Measurements from ENCODE around the gene FEM1C. TPM values are rescaled to one million over a fixed set of nuclear protein-coding genes. Genes with fewer than 3 reads are reported as not detected.

Gene FEM1C
- total RNA-seq, 2 donors from 2014 or later, result 21.3 to 26.0 TPM

DNA sequence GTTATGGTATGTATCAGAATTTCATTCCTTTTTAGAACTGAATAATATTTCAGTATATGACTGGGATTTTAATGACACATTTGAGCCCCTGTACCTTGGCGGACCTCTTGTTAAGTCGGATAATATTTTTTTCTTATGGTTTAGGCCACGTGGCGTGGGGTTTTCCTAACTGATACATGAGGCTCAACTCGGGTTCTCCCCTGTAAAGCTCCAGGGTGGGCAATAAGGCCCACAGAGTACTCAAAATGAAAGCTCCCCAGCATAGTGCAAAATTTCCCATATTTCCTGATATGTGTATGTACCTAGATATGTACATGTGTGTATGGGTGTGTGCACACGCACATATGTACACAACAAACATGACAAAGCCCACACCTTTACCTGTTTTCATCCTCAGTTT, 33.2 kb upstream of the FEM1C start:
- no peaks in the 10 kb centered on the region for H3K27me3 ChIP-seq
- no peak overlapping the region for H3K4me3 ChIP-seq
- H3K36me3 ChIP-seq, result no peaks in the 10 kb centered on the region
- H3K27ac ChIP-seq, result no peak overlapping the region
- no peaks in the 10 kb centered on the region for H3K4me1 ChIP-seq
- TF ChIP-seq, protein P1, sequence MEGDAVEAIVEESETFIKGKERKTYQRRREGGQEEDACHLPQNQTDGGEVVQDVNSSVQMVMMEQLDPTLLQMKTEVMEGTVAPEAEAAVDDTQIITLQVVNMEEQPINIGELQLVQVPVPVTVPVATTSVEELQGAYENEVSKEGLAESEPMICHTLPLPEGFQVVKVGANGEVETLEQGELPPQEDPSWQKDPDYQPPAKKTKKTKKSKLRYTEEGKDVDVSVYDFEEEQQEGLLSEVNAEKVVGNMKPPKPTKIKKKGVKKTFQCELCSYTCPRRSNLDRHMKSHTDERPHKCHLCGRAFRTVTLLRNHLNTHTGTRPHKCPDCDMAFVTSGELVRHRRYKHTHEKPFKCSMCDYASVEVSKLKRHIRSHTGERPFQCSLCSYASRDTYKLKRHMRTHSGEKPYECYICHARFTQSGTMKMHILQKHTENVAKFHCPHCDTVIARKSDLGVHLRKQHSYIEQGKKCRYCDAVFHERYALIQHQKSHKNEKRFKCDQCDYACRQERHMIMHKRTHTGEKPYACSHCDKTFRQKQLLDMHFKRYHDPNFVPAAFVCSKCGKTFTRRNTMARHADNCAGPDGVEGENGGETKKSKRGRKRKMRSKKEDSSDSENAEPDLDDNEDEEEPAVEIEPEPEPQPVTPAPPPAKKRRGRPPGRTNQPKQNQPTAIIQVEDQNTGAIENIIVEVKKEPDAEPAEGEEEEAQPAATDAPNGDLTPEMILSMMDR (IDR thresholded peaks at IDR 0.05), result no peak
- no peaks in the 10 kb centered on the region for H3K9me3 ChIP-seq
- DNase-seq (ENCODE audit: low spot score), result no peak

DNA sequence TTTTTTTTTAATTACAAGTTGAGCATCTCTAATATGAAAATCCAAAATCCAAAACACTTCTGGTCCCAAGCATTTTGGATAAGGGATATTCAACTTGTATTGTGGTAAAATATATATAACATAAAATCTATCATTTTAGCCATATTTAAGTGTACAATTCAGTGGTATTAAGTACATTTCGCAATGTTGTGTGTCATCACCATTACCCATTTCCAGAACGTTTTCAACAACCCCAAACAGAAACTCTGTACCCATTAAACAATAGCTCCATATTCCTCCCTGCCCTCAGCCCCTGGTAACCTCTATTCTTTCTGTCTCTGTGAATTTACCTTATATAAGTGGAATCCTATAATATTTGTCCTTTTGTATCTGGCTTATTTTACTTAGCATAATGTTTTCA, 32.8 kb upstream of the FEM1C start:
- Histone ChIP-seq H3K4me1 (no peaks in the 10 kb centered on the region), H3K36me3 (no peaks in the 10 kb centered on the region), H3K9me3 (no peaks in the 10 kb centered on the region), H3K27me3 (no peaks in the 10 kb centered on the region), H3K27ac (no peak overlapping the region), H3K4me3 (no peak overlapping the region)
- no peak for DNase-seq (ENCODE audit: low spot score)
- TF ChIP-seq, protein P1 (IDR thresholded peaks at IDR 0.05), result no peak

DNA sequence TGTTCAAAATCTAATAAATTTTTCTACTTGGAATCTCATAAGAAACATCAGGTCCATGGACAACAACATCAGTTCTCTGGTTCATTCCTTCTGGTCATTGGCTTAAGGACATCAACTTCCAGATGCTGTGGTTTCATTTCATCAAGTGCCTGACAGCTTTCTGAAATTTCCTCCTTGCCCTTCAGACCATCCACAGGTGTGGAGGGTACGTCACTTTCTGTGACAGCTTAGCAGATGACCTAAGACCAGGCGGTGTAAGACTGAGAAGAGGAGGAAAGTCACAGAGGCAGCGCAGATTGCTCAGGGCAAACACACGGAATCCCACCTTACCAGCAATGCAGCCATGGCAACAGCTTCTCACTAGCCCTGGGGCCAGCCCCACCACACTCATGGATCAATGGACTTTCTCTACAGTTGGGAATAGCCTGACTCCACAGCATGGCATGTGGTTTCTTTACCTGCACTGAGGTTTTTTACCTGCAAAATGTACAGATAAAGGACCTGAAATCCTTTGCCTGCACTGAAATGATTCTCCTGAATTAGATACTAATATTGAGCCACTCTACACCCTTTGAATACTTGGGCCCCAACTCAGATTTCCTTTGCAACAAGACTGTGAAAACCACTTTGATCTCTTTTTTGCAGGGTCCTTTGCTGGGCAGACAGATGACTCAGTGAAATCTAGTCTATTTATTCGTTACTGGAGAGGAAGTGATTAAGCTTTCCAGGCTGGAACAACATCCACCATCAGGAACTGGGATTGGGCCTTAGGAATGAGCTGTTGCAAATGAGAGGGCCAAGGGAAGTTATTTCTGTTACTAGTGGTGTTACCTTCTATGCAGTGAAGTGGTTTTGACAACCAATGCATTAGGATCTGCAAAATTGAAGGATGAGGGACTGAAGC, 30.8 kb upstream of the FEM1C start:
- Histone ChIP-seq H3K4me3 (no peak overlapping the region), H3K27ac (no peak overlapping the region), H3K27me3 (no peaks in the 10 kb centered on the region), H3K9me3 (no peaks in the 10 kb centered on the region), H3K36me3 (no peaks in the 10 kb centered on the region), H3K4me1 (peaks cover 0 to 7% of the 10 kb centered on the region in 2 donors)
- DNase-seq (ENCODE audit: low spot score), result no peak
- TF ChIP-seq, protein P1 (IDR thresholded peaks at IDR 0.05), result no peak

DNA sequence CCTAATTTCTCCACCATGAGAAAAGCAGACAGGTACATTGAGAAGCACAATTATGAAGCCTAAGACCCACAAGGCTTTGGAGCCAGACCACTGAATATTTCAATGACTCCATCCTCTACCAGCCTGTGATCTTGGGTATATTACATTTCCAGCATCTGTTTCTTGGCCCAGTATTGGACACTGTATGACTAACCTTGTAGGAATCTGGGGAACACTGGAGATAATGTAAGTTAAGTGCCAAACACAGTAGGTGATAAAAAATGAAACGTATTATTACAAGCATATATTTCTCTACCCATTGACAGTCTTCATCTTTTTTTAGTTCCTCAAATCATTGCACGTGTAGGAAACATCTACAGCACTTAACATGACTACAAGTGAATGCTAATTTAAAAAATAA, 28.6 kb upstream of the FEM1C start:
- DNase-seq (ENCODE audit: low spot score), result no peak
- Histone ChIP-seq H3K4me3 (no peak overlapping the region), H3K27me3 (no peaks in the 10 kb centered on the region), H3K4me1 (peaks cover 0 to 7% of the 10 kb centered on the region in 2 donors), H3K36me3 (no peaks in the 10 kb centered on the region), H3K9me3 (no peaks in the 10 kb centered on the region), H3K27ac (no peak overlapping the region)
- TF ChIP-seq, protein P1 (IDR thresholded peaks at IDR 0.05), result no peak

DNA sequence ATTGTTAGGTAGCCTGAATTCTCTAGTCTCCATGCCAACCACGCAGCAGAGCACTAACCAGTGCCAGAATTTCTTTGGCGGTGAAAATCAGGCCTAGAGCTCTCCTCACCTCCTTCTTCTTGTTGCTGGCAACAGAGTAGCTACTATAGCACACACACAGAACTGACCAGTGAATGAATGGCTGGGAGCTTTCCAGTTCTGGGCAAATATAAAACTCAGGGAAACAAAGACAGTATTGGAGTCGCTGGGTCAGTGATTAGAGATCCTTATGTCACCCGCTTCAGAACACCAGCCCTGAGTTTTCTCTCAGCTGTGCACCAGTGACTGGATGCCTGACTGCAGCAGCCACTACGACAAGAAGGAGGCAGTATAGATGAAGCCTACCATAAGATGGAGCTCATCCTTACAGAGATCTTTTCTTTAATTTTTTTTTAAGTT, 26.9 kb upstream of the FEM1C start:
- Histone ChIP-seq H3K36me3 (no peaks in the 10 kb centered on the region), H3K9me3 (no peaks in the 10 kb centered on the region), H3K27ac (no peak overlapping the region), H3K4me3 (no peak overlapping the region), H3K27me3 (no peaks in the 10 kb centered on the region), H3K4me1 (peaks cover 0 to 7% of the 10 kb centered on the region in 2 donors)
- TF ChIP-seq, protein P1 (IDR thresholded peaks at IDR 0.05), result no peak
- DNase-seq (ENCODE audit: low spot score), result no peak
